Mucosa of rectum (tissue), 2 donors: ENCODE data around the gene CEBPB.
A peak's percentile ranks its signal among the peaks of the same experiment; 100 is the strongest.

Source experiments
- H3K27ac ChIP-seq, 2 donors: one replicate each; pipeline ENCODE4 v1.7.0; 2013; ENCODE audit warnings: inconsistent platforms in 2 of 2, low read depth in 2 of 2, low read length in 2 of 2
- H3K27me3 ChIP-seq, 2 donors: one replicate each; pipeline ENCODE4 v1.7.0; 2013; ENCODE audit warnings: low read length in 2 of 2; ENCODE audit not compliant: control insufficient read depth in 2 of 2, insufficient read depth in 2 of 2
- H3K36me3 ChIP-seq, 2 donors: one replicate each; pipeline ENCODE4 v1.7.0; 2013; ENCODE audit warnings: low read length in 2 of 2; ENCODE audit not compliant: control insufficient read depth in 2 of 2, insufficient read depth in 2 of 2
- H3K4me1 ChIP-seq, 2 donors: one replicate each; pipeline ENCODE4 v1.7.0; 2013; ENCODE audit warnings: low read length in 2 of 2, mild to moderate bottlenecking in 1 of 2; ENCODE audit not compliant: control insufficient read depth in 2 of 2, insufficient read depth in 2 of 2
- H3K4me3 ChIP-seq, 2 donors: one replicate each; pipeline ENCODE4 v1.7.0; 2013; ENCODE audit warnings: low read length in 2 of 2
- H3K9ac ChIP-seq, 2 donors: one replicate each; pipeline ENCODE4 v1.7.0; 2013; ENCODE audit warnings: low read length in 2 of 2, low read depth in 1 of 2, mild to moderate bottlenecking in 1 of 2
- H3K9me3 ChIP-seq, 2 donors: one replicate each; pipeline ENCODE4 v1.7.0; 2013; ENCODE audit warnings: low read length in 2 of 2; ENCODE audit not compliant: control insufficient read depth in 2 of 2
- donor health status: healthy.
- donor health status: Normal muscosa, but diverticular disease.

CEBPB gene

DNA sequence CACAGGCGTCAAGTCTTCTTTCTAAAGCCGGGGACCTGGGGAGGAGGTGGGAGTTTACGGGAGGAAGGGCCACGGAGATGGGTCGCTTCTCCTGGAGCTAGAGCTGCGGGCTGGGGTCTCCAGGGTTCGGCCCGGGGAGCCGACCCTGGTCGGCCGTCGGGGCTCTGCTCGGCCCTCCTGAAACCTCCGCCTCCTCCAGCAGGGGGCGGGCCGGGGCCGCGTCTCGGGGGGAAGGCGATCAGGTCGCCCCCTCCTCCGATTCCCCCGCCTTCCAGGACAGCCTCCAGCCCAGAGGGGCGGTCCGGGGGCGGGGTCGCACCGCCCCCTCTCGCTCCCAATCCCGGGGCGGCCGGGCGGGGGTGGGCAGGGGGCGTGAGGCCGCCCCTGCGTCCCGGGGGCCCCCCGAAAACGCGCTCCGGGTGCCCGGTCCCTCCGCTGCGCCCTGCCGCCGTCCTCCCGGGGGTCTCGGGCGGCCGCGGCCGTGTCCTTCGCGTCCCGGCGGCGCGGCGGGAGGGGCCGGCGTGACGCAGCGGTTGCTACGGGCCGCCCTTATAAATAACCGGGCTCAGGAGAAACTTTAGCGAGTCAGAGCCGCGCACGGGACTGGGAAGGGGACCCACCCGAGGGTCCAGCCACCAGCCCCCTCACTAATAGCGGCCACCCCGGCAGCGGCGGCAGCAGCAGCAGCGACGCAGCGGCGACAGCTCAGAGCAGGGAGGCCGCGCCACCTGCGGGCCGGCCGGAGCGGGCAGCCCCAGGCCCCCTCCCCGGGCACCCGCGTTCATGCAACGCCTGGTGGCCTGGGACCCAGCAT, at the start of gene CEBPB:
Gene CEBPB, plus strand, starts transcription at position 580 of the 814 bp plus-strand sequence. Its CDS starts 204 bp downstream, at position 784.
- no peaks in the 10 kb centered on the region for H3K9me3 ChIP-seq
- H3K27ac ChIP-seq: peak within 1 kb of the TSS; percentile 96 to 98
- H3K27me3 ChIP-seq: peaks cover 0 to 3% of the 10 kb centered on the region in 2 donors
- H3K9ac ChIP-seq: peak within 1 kb of the TSS; percentile 90
- H3K4me3 ChIP-seq: peak within 1 kb of the TSS; percentile 82 to 93
- peaks cover 4 to 10% of the 10 kb centered on the region in 2 donors for H3K36me3 ChIP-seq
- peaks cover 27 to 28% of the 10 kb centered on the region in 2 donors for H3K4me1 ChIP-seq

DNA sequence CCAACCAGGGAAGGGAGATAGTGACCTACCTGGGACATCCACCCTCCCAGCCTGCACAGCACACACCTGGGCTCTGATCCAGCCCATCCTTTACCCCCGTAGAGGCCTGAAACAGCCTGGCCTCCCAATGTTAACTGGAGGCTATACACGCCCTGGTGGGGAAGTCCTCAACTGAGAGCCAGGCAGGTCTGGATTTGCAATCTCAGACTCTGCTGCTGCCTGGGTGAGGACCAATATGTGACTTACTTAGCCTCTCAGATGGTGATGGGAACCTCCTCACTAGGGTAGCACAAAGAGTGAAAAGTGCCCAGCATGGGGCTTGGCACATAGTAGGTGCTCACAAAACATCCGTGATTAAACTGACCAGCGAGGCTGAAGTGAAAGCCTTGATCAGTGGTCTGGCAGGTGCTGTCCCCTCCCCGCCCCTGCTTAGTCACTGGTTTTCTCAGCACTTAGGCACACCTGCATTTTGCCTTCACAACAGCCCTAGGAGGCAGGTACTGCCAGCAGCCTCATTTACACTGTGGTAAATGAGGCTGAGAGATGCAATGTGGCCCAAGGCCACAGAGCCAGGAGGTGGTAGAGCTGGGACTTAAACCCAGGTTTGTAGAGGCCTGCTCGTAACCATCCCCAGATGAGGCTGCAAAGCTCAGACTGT, 49.5 kb upstream of the CEBPB start:
- peaks cover 22 to 32% of the 10 kb centered on the region in 2 donors for H3K36me3 ChIP-seq
- no peak overlapping the region for H3K9ac ChIP-seq
- H3K4me1 ChIP-seq: peaks cover 0 to 4% of the 10 kb centered on the region in 2 donors
- no peaks in the 10 kb centered on the region for H3K9me3 ChIP-seq
- H3K27ac ChIP-seq: no peak overlapping the region
- H3K27me3 ChIP-seq: no peaks in the 10 kb centered on the region
- no peak overlapping the region for H3K4me3 ChIP-seq

DNA sequence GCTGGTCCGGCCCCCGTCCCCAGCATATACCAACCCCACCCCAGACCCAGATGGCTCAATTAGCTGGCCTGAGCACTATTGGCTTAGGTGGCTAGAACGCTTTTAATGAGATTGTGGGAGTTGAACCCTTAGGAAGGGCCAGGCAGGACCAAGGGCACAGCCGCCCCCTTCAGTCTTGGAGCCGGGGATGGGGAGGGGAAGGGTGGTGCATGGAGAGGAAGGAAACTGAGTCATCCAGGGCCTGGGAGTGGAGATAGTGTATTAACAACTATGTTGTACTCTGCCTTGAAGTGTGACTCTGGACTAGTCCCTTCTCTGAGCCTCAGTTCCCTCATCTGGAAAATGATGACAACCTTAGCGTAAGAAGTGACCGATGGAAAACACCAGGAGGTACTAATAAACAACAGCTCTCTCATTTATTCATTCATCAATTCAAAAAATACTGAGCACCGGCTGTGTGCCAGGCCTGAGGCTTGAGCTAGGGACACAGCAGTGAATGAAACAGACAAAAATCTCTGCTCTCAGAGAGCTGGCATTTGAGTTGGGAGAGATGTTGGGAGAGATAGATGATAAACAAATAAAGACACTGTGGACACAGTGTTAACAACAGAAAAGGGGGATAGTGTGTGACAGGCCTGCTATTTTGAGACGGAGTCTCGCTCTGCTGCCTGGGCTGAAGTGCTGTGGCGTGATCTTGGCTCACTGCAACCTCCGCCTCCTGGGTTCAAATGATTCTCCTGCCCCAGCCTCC, 48.6 kb upstream of the CEBPB start:
- Histone ChIP-seq H3K4me3 (no peak overlapping the region), H3K4me1 (peaks cover 7 to 12% of the 10 kb centered on the region in 2 donors), H3K27ac (no peak overlapping the region), H3K9ac (no peak overlapping the region), H3K9me3 (no peaks in the 10 kb centered on the region), H3K36me3 (peaks cover 22 to 38% of the 10 kb centered on the region in 2 donors), H3K27me3 (no peaks in the 10 kb centered on the region)

DNA sequence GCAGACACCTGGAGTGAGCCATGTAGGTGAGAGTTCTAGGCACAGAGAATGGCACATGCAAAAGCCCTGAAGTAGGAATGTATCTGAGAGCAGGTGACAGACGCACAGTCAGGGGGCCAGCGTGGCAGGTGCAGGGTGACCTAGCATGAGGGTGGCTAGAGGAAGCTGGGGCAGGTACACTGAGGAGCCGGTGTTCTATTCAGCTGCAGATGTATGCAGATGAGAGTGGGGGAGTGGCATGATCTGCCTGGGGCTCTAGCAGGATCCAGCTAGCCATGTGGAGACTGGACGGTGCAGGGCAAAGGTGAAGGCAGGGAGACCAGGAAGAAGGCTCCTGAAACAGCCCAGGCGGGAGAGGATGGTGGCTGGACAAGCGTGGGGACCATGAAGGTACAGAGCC, 47.8 kb upstream of the CEBPB start:
- Histone ChIP-seq H3K27ac (no peak overlapping the region), H3K9me3 (no peaks in the 10 kb centered on the region), H3K9ac (no peak overlapping the region), H3K36me3 (peaks cover 22 to 34% of the 10 kb centered on the region in 2 donors), H3K4me1 (peaks cover 10 to 15% of the 10 kb centered on the region in 2 donors), H3K27me3 (no peaks in the 10 kb centered on the region), H3K4me3 (no peak overlapping the region)

DNA sequence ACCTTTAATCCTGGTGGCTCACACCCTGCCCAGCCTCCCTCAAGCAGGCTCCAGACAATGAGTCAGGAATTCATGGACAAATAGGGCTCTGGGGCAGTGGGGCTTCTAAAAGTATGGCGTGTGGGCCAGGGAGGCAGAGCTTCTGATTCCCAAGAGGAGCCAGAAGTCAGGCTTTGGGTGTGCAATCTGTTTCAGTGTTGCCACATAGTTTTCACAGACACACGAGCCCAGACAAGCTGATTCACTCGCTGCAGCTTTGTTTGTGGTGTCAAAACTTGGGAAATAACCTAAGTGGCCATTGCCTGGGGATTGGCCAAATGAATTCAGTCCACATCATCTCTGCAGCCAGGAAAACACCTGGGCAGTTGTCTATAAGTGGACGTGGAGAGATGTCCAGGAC, 46.3 kb upstream of the CEBPB start:
- Histone ChIP-seq H3K27me3 (no peaks in the 10 kb centered on the region), H3K27ac (no peak overlapping the region), H3K4me3 (no peak overlapping the region), H3K36me3 (peaks cover 26 to 36% of the 10 kb centered on the region in 2 donors), H3K9ac (no peak overlapping the region), H3K9me3 (no peaks in the 10 kb centered on the region), H3K4me1 (peaks cover 10 to 17% of the 10 kb centered on the region in 2 donors)

DNA sequence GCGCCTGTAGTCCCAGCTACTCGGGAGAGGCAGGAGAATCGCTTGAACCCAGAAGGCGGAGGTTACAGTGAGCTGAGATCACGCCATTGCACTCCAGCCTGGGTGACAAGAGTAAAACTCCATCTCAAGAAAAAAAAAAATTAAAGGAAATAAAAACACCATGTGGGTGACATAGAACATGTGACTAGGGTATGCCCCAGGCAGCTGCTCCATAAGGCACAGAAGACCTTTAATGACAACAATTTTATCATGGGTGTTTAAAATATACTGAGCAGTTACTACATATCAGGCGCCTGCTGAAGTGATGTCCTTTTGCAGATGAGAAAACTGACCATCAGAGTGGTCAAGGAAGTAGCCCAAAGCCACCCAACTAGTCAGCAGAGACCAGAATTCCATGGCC, 45.1 kb upstream of the CEBPB start:
- peaks cover 20 to 36% of the 10 kb centered on the region in 2 donors for H3K36me3 ChIP-seq
- H3K27me3 ChIP-seq: no peaks in the 10 kb centered on the region
- H3K4me1 ChIP-seq: peaks cover 22 to 26% of the 10 kb centered on the region in 2 donors
- no peak overlapping the region for H3K4me3 ChIP-seq
- H3K9ac ChIP-seq: no peak overlapping the region
- H3K9me3 ChIP-seq: no peaks in the 10 kb centered on the region
- H3K27ac ChIP-seq: no peak overlapping the region

DNA sequence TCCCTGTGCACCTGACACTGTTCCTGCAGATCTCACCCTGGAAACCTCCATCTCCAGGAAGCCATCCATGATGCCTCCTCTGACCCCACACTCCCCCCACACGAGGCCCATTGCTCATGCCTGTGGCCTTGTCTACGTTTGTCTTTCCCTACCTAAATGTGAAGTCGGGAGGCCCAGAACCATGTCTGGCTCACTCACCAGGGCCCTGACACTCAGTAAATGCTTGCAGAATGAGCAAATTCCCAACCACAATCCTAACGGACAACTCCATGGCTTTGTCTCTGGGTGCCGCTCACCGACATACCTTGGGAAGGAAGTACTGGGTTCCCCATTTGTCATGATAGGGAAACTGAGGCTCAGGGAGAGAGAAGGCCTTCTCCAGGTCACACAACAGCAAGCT, 44.4 kb upstream of the CEBPB start:
- peak overlapping the region in 1 of 2 donors; percentile 41 for H3K9ac ChIP-seq
- H3K36me3 ChIP-seq: peaks cover 17 to 31% of the 10 kb centered on the region in 2 donors
- no peak overlapping the region for H3K4me3 ChIP-seq
- no peaks in the 10 kb centered on the region for H3K9me3 ChIP-seq
- H3K27me3 ChIP-seq: no peaks in the 10 kb centered on the region
- peak overlapping the region in 1 of 2 donors; percentile 75 for H3K27ac ChIP-seq
- H3K4me1 ChIP-seq: peaks cover 28 to 33% of the 10 kb centered on the region in 2 donors

DNA sequence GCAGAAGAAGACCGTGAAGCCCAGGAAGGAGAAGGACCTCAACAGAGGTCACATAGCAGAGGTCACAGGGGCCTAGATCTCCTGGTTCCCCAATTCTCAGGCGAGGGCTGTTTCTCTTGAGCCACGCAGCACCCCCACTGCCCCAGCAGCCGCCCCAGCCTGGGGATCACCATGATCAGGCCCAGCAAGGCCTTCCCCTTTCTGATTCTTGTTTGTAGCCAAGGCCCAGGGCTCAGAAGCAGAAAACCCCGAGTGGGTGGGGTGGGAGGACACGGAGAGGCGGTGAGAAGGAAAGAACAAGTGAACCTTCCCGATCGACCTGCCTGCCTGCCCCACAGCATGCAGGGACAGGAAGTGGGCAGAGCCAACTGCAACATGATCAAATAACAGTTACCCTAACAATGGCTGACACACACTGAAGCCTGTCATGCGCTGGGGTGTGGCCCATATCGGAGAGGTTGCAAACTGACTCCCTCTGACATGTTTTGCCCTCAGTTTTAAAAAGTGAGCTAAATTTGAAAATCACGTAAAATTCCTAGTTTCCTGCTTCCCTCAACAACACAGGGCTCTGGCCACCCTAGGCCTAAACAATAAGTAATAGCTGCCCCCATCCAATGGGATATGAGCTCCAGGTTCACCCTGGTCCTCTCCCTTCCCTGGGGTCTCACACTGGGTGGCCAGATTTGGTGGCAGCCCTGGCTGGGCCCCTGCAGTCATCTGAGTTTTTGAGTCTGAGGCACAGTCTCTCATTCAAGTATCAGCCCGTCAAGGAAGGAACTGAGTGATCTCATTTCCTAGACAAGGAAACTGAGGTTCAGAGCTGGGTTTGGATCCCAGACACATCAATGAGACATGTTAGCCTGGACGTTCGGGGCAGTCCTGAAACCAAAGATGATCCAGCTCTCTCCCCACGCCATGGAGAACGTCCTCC, 43.6 kb upstream of the CEBPB start:
- no peaks in the 10 kb centered on the region for H3K9me3 ChIP-seq
- H3K27me3 ChIP-seq: no peaks in the 10 kb centered on the region
- peak overlapping the region in 1 of 2 donors; percentile 15 for H3K4me3 ChIP-seq
- H3K36me3 ChIP-seq: peaks cover 15 to 24% of the 10 kb centered on the region in 2 donors
- H3K9ac ChIP-seq: peak overlapping the region; percentile 37 to 41
- peak overlapping the region; percentile 52 to 75 for H3K27ac ChIP-seq
- peaks cover 34 to 39% of the 10 kb centered on the region in 2 donors for H3K4me1 ChIP-seq

DNA sequence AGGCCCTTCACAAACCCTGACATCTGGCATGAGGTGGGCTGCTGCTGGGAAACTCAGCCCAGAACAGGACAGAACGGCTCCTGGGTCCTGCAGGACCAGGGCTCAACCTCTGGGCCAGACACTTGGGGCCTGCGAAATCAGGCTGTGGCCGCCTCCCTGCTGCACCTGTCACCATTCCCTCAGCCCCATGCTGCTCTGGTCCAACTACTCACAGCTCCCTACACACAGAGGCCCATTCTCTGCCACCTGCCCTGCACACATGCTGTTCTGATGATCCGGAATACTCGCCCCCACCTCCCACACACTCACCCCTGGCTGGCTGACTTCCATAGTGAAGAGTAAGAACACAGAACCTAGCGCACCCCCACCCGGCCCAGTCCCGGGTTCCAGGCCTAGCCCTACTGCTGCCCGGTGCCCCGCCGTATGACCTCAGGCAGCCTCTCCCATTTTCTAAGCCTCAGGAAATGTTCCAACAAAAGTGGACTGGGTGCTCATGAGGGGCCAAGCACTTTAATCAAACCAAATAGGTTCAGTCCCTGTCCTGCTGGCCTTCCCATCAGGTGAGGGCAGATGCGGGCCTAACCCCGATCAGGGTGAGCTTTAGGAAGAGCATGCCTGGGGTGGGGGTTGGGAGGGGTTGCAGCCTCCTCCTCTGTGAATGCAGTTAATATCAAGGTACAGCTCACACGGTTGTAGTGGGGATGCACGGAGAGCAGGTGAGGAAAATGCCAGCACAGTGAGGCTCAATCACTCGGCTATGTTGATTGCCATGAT, 41.0 kb upstream of the CEBPB start:
- Histone ChIP-seq H3K9me3 (no peaks in the 10 kb centered on the region), H3K4me1 (peaks cover 53 to 55% of the 10 kb centered on the region in 2 donors), H3K9ac (peak overlapping the region in 1 of 2 donors; percentile 18), H3K27ac (peak overlapping the region in 1 of 2 donors; percentile 6), H3K36me3 (peaks cover 3 to 14% of the 10 kb centered on the region in 2 donors), H3K27me3 (no peaks in the 10 kb centered on the region), H3K4me3 (no peak overlapping the region)
